GM18517 (cell line): ENCODE data around the gene CNOT6L.

Source experiments
- ATAC-seq: cut with Tn5 transposase; IDR thresholded peaks from one replicate; pipeline ENCODE4 v1.9.1; 2021; ENCODE audit warnings: mild to moderate bottlenecking, moderate library complexity; ENCODE audit not compliant: unreplicated experiment

CNOT6L gene

DNA sequence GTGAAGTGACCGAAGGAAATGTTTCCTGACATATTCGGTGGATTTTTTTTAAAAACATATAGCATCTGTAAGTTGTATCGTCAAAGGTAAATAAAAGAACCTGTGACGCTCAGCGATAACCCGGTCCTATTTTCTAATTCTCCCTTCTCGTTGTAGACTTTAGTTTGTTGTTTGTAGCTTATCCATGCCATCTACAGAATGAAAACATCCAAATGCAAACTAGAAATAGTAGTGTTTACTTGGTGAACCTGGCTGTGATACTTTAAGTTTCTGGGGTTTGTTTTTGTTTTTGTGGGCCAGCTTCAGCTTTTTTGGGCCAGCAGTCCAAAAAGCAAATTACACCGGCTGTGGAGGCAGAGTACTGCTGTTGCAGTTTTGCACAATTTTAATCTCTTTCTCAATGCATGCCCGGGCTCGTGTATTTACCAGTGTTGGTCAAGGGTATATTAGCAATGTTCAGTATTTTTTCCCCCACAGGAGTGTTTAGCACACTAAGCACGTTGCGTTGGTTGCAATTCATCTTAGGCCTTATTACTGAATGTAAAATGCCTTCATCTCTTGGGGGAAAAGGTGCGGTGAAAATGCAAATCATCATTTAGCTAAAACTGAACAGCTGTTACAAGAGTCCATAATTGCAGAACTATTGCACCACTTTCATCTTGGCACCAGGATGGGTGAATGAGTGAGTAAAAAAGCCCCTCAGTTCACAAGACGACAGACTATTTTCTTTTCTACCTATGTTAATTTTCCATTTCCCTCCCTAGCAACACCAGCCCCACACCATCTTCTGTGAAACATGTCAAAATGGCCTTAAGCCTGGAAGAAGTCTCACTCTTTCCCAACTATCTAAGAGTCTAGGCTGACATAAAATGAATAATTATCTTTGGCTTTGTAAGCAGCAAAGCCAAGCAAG lies 1.7 kb upstream of the CNOT6L start:
- ATAC-seq = no peak

GRCh38 chr4:77819843-77820648 lies 878 bp upstream of the CNOT6L start:
- ATAC-seq = peak; percentile 77

- peak; percentile 2 for ATAC-seq
Measured at GRCh38 chr4:77819404-77819842, 255 bp upstream of the CNOT6L start.

GRCh38 chr4:77818073-77818601 lies 1.0 kb downstream of the CNOT6L start:
- no peak for ATAC-seq

DNA sequence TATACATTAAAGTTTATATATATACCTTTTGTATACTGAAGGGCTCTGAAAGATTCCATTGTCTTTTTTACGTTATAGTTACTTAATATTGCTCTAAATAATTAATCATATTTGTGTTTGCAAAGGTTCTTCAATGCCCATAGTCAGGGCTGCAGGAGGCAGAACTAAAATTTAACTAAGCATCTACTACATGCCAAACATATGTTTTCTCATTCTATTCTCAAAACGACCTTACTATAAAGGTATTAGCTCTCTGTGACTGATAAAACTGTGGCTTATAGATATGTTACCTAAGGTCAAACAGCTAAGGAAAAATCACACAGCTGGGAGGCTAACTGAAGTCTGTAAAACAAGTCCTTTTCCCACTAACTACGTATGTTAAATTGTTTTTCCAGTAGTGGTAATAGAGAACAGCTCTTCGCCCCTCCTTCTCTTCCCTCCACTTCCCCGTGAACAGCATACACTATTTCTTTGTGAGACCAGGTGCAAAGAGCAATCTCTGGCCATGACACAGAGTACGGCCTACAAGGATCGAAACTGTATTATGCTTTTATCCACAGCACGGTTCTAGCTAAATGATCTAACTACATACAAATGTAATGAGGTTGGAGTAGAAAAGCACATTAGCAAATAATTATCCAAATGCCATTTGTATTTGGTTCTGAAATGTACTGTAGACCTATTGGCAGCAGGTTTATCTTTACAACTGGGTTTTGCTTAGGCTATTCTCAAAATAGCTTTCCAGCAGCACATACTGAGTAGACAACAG lies 1.7 kb downstream of the CNOT6L start:
- no peak for ATAC-seq

- ATAC-seq = no peak
Measured at GRCh38 chr4:77816546-77816945, 2.6 kb downstream of the CNOT6L start.

DNA sequence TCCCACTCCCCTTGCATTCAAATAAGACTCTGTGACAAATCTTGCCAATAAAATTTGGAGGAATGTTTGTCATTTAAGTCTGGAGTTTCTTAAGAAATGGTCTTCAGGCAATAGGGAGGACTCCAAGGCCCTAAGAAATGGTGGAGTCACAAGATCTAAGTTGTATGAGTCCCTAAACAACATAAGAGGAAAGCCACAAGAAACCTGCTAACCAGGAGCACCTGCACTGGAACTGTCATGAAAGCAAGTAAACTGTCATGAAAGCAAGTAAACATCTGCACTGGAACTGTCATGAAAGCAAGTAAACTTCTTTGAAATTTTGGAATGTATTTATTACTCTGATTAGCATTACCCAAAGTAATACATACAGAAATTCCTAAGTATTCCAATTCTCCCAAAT lies 3.5 kb downstream of the CNOT6L start:
- no peak for ATAC-seq

DNA sequence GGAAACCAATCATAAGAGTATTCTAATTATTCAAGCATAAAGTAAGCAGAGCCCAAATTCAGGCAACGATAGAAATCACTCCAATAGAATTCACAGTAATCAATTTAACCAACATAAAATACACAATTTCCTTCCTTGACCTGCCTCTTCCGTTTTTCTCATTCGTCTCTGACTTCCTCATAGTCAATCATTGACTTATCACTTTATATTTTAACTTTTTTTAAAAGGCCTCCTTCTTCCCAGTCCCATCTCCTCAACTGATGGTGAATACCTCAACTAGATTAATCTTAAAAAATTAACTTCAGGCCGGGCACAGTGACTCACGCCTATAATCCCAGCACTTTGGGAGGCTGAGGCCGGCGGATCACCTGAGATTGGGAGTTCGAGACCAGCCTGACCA lies 13.3 kb downstream of the CNOT6L start:
- no peak for ATAC-seq

DNA sequence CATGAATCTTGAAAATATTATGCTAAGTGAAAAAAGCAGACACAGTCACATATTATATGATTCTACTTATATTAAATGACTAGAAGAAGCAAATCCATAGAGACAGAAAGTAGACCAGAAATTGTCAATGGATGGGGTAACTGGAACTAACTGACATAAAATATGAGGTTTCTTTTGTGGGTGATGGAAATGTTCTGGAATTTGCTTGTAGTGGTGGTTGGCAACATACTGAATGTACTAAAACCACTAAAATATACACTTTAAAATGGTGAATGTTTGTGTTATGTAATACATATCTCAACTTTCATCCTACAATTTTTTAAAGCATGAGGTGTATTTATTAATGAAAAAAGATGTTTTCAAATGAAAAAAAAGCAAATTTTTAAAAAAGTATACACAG lies 14.7 kb downstream of the CNOT6L start:
- no peak for ATAC-seq

GRCh38 chr4:77802402-77802801 lies 16.8 kb downstream of the CNOT6L start:
- no peak for ATAC-seq

DNA sequence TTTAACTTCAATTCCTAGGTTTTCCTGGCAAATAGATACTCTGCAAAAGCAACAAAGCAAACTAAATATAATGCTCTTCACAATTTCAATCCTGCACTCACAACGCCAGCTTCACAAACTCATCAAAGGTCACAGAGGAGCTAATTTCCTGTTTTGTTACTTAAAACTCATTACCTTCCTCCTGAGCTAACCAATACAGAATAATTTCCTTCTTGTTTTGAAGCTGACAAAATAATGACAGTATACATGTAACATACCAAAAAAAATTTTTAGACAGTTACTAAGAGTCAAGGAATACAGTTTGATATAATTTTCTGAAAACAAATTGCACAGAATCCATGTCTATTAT lies 17.9 kb downstream of the CNOT6L start:
- ATAC-seq = no peak

- no peak for ATAC-seq
Measured at GRCh38 chr4:77800483-77801259, 18.5 kb downstream of the CNOT6L start.

GRCh38 chr4:77800077-77800476 lies 19.1 kb downstream of the CNOT6L start:
- no peak for ATAC-seq

GRCh38 chr4:77798385-77798784 lies 20.8 kb downstream of the CNOT6L start:
- no peak for ATAC-seq

DNA sequence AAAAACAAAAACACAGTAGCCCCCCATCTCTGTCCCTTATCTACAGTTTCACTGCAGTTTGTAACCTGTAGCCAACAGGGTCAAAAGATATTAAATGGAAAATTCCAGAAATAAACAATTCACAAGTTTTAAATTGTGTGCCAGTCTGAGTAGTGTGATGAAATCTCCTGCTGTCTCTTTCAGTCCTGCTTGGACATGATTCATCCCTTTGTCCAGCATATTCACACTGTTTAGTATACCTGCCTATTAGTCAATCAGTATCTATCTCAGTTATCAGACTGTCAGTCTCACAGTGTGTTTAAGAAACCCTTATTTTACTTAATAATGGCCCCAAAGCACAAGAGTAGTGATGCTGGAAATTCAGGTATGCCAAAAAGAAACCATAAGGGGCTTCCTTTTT lies 21.9 kb downstream of the CNOT6L start:
- ATAC-seq = no peak

GRCh38 chr4:77795326-77795725 lies 23.8 kb downstream of the CNOT6L start:
- ATAC-seq = no peak

DNA sequence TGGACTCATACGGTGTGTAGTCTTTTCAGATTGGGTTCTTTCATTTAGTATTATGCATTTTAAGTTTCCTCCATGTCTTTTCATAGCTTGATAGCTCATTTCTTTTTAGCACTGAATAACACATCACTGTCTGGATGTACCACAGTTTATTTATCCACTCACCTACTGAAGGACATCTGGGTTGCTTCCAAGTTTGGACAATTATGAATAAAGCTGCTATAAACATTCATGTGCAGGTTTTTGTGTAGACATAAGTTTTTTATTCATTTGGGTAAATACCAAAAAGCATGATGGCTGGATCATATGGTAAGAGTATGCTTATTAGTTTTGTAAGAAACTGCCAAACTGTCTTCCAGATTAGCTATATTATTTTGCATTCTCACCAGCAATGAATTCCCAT lies 29.0 kb downstream of the CNOT6L start:
- no peak for ATAC-seq

- ATAC-seq = no peak
Measured at GRCh38 chr4:77788990-77789389, 30.2 kb downstream of the CNOT6L start.

GRCh38 chr4:77787969-77788368 lies 31.2 kb downstream of the CNOT6L start:
- ATAC-seq = no peak

DNA sequence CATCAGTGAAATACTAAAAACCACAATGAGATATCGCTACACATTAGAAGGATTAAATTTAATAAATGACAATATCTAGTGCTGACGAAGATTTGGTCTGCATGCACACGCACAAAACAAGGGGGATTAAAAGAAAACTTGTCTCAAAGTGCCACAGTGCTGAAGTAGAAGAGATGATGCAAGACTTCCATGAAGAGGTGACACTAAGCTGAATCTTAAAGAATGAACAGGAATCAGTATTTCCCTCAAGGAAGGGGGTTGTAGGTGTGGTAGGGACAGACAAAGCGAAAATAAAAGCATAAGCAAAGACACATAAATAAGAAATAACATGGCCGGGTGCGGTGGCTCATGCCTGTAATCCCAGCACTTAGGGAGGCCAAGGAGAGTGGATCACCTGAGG lies 33.5 kb downstream of the CNOT6L start:
- no peak for ATAC-seq
